Activated CD8-positive, alpha-beta memory T cell treated with anti-CD3 and anti-CD28 coated beads, Interleukin-2, amount 50 U/mL, for 1 hour (primary cell): ENCODE results near the gene HIVEP2.

Experiments
- DNase-seq: peaks from one replicate; pipeline ENCODE4 v3.0.0-alpha.2; 2020; ENCODE audit errors: extremely low read depth

HIVEP2 gene

GRCh38 chr6:142816486-142816885 lies 128.5 kb downstream of the HIVEP2 start:
- DNase-seq, result no peak

GRCh38 chr6:142816031-142816430 lies 128.9 kb downstream of the HIVEP2 start:
- no peak for DNase-seq

GRCh38 chr6:142811923-142812322 lies 133.1 kb downstream of the HIVEP2 start:
- DNase-seq, result no peak

GRCh38 chr6:142810952-142811514 lies 133.9 kb downstream of the HIVEP2 start:
- no peak for DNase-seq

- DNase-seq, result no peak
Measured at GRCh38 chr6:142809947-142810346, 135.0 kb downstream of the HIVEP2 start.

GRCh38 chr6:142808405-142809061 lies 136.4 kb downstream of the HIVEP2 start:
- no peak for DNase-seq

GRCh38 chr6:142805042-142805441 lies 139.9 kb downstream of the HIVEP2 start:
- DNase-seq, result no peak

GRCh38 chr6:142804490-142804889 lies 140.5 kb downstream of the HIVEP2 start:
- no peak for DNase-seq

GRCh38 chr6:142803495-142804058 lies 141.4 kb downstream of the HIVEP2 start:
- no peak for DNase-seq

GRCh38 chr6:142803032-142803431 lies 141.9 kb downstream of the HIVEP2 start:
- DNase-seq, result no peak

- no peak for DNase-seq
Measured at GRCh38 chr6:142802124-142802523, 142.9 kb downstream of the HIVEP2 start.

- DNase-seq, result no peak
Measured at GRCh38 chr6:142800240-142800639, 144.7 kb downstream of the HIVEP2 start.

GRCh38 chr6:142799639-142800038 lies 145.3 kb downstream of the HIVEP2 start:
- no peak for DNase-seq

- DNase-seq, result no peak
Measured at GRCh38 chr6:142797159-142797558, 147.8 kb downstream of the HIVEP2 start.

- no peak for DNase-seq
Measured at GRCh38 chr6:142796571-142796970, 148.4 kb downstream of the HIVEP2 start.

GRCh38 chr6:142796024-142796423 lies 149.0 kb downstream of the HIVEP2 start:
- no peak for DNase-seq

- no peak for DNase-seq
Measured at GRCh38 chr6:142794424-142794823, 150.6 kb downstream of the HIVEP2 start.

- DNase-seq, result no peak
Measured at GRCh38 chr6:142790257-142790656, 154.7 kb downstream of the HIVEP2 start.

GRCh38 chr6:142787422-142787821 lies 157.6 kb downstream of the HIVEP2 start:
- no peak for DNase-seq

GRCh38 chr6:142786476-142786875 lies 158.5 kb downstream of the HIVEP2 start:
- no peak for DNase-seq

- DNase-seq, result no peak
Measured at GRCh38 chr6:142784344-142784743, 160.6 kb downstream of the HIVEP2 start.

GRCh38 chr6:142783499-142783898 lies 161.5 kb downstream of the HIVEP2 start:
- no peak for DNase-seq

GRCh38 chr6:142781129-142781528 lies 163.8 kb downstream of the HIVEP2 start:
- no peak for DNase-seq
